HG03378 (cell line): Measurements from ENCODE around the gene NTNG1.
"Not testable (repeated sequence)": the region's sequence is repeated elsewhere in the genome, so short reads cannot be mapped to it uniquely, and the experiment has no call there.

Experiments
- ATAC-seq: cut with Tn5 transposase; IDR thresholded peaks from one replicate; pipeline ENCODE4 v1.9.1; 2021; ENCODE audit warnings: mild to moderate bottlenecking, moderate library complexity; ENCODE audit not compliant: unreplicated experiment

NTNG1 gene

DNA sequence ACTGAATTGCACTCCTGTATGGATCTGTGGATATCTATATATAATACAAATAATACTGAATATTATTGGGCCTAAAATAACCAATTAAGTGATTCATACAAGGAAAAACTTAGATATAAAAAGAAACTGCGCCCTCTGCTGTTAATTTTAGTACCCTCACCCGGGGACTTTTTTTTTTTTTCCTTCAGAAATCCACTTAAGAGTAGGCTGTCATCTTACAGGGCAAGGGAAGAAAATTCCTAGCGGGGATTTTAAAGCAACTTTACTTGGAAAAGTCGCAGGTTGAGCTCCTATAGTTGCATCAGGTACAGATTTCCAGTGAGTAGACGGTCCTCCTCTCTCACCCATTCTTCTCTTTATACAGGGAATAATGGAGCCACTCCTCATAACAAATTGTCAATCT lies 1.3 kb downstream of the NTNG1 start:
- no peak for ATAC-seq

GRCh38 chr1:107142666-107143065 lies 1.8 kb downstream of the NTNG1 start:
- no peak for ATAC-seq

DNA sequence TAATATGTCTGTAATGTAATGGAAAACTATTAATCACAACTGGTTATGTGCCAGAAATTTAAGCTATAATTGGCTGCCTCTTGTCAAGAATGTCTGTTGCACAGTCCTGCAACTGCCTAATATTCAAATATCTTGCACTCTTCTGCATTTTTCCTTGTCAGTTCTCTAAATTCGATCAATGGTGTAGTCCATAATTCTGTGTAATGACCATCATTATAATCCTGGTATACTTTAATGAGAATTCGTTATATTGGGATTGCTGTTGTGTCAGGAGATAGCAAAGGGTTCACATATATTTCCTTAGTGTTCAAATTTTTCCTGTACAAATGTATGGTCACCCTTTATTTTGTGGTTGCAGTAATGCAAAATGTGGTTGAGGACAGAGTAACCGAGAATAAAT lies 4.8 kb downstream of the NTNG1 start:
- no peak for ATAC-seq

DNA sequence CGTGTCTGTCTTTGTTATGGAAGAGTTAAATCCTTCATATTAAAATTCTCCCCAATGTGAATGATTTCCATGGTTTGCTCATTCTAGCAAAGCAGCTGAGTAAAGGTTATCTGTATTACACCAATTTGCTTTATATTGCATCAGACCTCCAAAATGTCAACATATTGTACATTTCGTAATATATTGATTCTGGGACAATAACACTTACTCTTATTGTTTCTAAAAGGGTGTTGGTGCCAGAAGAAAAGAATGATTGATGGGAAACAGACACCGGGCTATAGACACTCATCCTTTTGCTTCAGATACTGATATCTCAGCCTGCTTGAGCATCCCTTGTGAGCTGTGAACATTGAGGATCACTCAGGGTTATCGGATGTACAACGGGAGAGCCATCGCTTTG lies 7.0 kb downstream of the NTNG1 start:
- no peak for ATAC-seq

- ATAC-seq, result no peak
Measured at GRCh38 chr1:107149946-107150345, 9.1 kb downstream of the NTNG1 start.

DNA sequence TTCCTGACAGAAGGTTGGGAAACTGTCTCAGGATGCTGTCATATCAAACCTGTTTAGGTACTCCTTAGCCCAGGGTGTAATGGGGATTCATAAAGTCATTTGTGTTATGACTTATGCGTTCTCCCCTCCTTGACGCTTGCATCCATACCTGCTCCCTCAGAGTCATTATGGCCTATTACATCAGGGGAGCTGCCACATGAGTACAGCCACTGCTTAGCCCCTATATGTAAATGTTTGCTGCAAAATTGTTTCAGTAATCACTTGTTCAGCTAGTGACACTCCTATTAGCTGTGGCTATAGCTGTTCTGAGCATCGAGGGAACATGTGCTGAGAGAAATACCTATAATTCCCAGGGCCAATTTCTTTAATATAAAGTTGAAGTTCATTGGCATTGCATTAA lies 10.5 kb downstream of the NTNG1 start:
- no peak for ATAC-seq

GRCh38 chr1:107152395-107152794 lies 11.6 kb downstream of the NTNG1 start:
- no peak for ATAC-seq

DNA sequence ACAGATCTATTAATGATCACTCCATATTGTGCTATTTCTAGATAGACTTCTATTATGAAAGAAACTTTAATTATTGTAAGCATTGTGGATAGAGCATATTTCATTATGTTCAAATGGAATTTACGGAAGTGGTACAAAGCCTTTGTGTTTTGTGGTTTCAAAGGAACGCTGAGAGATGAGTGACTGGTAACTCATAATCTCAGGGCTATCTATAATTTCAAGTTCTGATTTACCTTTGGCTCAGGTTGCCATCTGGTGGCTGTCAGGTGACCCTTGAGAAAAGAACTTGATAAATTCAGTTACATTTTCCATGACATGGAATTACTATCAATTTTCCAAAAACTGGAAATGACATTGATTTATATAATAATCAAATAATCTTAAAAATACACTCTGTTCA lies 12.2 kb downstream of the NTNG1 start:
- no peak for ATAC-seq

DNA sequence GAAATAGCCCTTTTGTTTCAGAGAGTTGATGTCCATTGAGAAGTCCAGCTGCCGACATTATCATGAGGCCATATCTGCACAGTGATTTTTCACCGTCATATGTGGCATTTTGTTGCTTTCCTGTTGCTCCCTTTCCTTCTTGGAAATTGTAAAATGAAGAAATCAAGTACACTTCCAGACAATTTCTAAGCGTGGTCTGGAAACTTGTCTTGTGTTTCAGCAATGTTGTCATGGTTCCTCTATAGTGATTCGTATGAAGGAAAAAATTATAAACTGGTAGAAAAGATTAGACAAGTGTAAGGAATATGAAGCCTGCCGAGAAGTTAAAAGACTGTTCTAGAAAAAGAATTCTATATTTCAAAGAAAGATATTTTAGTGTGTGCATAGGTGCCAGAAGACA lies 17.7 kb downstream of the NTNG1 start:
- ATAC-seq, result no peak

DNA sequence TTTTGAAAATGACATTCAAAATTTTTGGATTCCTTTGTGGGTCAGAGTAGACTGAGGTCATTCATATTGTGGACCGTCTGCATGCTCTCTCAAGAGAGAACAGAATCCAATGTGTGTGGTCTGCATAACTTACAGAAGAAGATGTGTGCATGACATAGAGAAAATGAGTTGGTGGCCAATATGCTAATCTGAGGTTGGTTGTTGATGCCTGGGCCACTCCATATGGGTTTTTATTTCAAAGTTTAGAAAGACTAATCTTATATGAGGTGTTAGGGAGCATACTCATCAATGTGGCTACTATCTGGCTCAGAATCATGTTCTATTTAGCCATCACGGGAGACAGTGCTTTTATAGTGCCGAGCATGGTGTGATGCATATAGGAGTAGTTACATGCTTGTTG lies 18.2 kb downstream of the NTNG1 start:
- ATAC-seq, result no peak

- ATAC-seq, result no peak
Measured at GRCh38 chr1:107162745-107163144, 21.9 kb downstream of the NTNG1 start.

- not testable (repeated sequence) for ATAC-seq
Measured at GRCh38 chr1:107164901-107165300, 24.1 kb downstream of the NTNG1 start.

DNA sequence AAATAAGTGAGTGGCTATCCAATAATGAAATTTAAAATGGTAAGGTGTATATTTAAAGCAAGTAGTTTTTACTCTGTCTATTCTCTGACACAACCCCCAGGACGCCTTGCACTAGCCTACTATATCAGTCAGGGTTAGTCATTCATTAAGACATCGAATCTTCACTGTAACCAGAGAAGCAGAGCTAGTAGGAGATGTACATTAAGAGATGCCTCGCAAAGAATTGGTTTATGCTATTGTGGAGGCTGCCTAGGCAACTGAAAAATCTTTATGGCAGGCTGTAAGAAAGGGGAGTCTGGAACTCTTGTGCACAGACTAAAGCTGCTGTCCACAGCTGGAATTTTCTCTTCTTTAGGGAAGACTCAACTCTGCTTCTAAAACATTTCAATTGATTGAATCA lies 28.8 kb downstream of the NTNG1 start:
- no peak for ATAC-seq

DNA sequence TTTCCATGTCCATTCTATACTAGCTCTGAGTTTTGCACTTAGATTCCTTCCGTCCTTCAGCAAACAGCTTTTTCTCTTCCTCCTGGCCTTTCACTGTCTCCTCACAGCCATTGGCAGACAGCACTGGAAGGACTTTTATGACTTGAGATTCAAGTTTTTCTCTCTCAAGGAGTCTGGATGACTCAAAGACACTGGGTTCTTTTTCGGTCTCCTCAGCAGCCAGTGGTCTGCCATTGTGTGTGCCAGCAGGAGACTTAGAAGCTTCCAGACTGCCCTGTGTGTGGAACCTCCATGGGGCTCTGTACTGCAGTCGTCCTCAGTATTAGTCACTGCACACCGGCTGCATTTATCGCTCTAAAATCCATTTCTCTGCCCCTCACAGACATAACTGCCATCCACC lies 30.5 kb downstream of the NTNG1 start:
- no peak for ATAC-seq

DNA sequence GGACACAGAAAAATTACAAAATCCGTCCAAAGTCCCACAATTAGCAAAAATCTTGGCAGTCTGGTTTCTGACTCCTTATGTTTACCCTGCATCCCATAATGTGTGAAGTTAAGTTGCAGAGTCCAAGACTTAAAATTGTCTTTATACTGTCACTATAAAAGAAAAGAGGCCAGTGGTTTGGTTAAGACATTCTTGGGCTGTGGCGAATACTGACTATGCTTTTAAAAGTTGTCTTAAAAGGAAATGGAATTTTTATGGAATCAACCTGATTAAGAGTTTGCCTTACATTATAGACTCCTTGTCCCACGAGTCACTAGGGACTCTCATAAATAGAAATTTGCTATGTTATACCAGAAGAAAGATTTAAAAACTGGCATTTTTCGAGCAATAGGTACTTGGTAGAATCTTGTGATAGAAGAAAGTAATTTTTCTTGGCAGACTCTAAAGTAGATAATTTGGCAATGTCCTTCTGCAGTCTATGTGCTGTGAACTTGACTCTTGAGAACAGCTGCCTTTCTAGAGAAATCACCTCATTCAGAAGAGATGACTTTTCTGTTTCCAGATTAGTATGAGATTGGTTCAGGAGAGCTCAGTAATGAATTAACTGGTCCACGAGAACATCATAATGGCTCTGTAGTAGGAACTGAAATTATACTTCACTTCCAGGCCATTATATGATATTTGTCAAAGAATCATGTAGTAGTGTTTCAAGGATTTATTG lies 31.8 kb downstream of the NTNG1 start:
- ATAC-seq, result no peak

DNA sequence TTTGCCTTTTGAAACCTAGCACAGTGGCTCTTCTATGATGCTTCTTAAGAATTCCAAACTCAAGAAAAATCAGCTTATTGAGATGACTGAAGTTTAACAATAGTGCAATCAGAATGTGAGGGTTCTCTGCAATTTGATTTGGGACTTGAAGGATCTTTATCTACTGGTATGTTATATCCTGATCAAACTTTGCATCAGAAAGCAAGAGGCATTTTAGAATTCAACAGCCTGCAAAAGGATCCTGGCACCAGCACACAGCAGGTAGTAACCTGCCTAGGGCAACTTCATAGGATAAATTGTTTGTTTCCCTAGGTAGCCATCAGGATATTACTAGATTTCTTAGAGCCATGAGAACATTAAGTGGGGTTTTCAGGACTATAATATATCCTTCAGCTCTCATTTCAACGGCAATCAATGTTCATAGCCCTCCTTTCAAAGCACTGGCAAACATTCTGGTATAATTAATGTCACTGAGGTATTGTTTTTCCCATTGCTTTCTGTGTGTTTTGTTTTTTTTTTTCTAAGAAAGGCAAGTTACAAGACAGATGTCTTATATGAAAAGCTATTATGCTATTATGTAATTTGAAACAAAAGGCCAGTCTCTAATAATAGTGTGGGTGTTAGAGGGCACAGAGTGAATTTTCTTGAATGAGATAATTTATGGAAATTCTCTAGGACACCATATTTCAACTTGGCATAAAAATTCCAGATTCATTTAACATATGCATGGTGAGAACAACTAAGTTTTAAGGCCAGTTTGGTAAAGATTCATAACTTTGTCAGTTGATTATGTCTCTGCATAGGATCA lies 34.5 kb downstream of the NTNG1 start:
- ATAC-seq, result no peak

DNA sequence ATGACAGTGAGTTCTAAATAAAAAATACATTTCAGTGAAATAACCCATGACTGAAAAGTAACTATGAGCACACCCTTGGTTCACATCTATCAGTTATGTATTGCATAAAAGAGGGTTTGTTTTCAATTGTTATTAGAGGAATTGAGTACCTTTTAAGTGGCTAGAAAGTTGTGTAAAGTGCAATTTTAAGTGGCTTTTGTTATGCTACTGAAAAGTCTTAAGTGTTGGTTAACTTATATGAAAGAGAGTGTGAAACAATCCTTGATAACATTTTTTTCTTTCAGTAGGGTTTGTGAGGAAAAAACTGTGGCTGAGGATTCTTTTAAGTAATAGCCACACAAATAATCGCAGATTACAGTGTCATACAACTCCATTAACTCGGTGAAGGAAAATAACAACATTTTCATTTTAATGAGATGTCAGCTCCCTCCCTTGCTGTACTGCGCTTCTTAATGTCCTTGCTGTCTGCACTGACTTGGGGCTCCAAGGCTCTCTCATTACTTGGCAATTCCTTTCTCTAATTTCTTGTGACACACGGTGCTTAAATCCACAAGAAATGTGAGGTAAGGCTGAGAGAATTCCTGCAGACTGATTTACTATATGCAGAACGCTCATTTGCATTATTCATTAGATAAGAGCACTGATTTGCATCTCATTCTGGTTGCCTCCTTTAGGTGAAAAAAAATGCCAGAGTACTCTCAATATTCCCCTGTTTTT lies 40.6 kb downstream of the NTNG1 start:
- no peak for ATAC-seq

- ATAC-seq, result no peak
Measured at GRCh38 chr1:107183011-107183410, 42.2 kb downstream of the NTNG1 start.

DNA sequence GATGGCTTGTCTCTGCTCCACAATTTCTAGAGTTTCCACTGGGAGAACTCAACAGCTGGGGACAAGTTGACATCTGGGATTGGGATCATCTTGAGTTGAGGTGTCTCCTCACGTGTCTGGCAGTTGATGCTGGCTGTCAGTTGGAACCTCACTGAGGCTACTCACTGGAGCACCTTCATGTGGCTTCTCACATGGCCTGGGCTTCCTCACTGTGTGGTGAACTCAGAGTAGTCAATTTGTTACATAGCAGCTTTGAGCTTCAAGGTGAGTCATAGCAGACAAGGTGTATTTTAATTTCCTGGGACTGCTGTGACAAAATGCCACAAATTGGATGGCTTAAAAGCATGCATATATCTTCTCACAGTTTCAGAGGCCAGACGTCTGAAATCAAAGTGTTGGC lies 44.0 kb downstream of the NTNG1 start:
- no peak for ATAC-seq

DNA sequence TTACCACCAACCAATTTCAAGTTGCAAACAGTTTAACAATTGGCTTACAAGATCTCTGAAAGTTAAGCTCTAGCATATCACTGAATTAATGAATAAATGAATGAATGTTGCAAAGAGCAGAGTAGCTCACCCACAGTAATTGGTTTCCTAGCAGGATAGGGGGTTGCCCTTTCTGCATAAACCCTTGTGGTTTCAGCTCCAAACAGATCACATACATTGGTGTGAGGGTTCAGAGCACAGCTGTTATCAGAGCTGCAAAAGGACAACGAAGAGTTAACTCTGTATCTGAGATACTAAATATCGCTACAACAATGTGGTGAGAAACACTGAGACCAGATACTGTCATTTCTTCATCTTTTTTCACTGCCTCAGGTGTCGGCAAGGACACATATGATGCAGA lies 46.6 kb downstream of the NTNG1 start:
- ATAC-seq, result no peak

- no peak for ATAC-seq
Measured at GRCh38 chr1:107188160-107188559, 47.3 kb downstream of the NTNG1 start.

DNA sequence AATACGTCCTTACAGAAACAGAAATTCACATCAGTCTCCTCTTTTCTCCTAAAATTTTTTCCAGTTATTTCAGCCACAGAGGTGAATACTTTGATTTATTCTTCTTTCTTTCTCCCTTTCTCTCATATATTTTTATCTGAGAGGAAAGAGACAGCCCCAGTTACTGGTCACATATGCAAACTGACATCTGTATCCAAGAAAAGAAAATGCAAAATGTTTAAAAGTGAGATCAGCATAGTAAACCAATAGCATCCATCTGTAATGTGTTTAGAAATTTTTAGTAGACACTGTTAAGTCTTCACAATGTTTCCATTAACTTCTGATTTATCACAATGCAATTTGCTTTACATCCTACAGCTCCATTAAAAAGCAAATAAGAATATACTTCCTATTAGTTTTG lies 53.5 kb downstream of the NTNG1 start:
- ATAC-seq, result no peak
